ENCODE data around the gene FOXJ3. TPM values are rescaled to one million over a fixed set of nuclear protein-coding genes. Genes with fewer than 3 reads are reported as not detected.

Gene FOXJ3
- total and polyA plus RNA-seq, 10 donors = 8.9 to 85.8 (median 57.3) TPM

DNA sequence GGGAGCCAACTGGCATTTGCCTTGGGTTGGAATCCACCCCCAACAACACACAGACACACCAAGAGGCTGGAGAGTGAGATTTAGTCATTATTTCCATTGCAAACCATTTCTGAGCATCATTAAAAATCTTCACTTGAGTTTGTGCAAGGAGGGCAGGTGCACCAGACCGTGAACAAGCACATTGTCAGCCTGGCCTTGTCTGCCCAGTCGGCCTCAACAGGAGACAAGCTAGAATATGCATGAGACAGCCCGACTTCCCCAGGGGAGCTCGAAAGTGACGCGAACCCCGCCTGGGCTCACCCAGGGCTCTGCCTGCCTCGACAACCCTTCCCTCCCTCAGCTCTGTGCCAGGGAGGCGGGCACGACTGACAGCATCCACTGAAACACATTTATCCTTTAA, 197.3 kb downstream of the FOXJ3 start:
- intact Hi-C loops (cut with DNase I; ENCODE audit: low total_unique reads) = no loop called here
- H3K36me3 ChIP-seq = no peaks in the 10 kb centered on the region
- H3K9me3 ChIP-seq = no peaks in the 10 kb centered on the region
- WGBS, 5 donors = 79 to 86% (median 82%) methylated on average over 10 of the region's 10 CpGs
- H3K4me3 ChIP-seq = no peak overlapping the region
- TF ChIP-seq POLR2AphosphoS5 (IDR thresholded peaks at IDR 0.05) (no peak), POLR2A (IDR thresholded peaks at IDR 0.05) (no peak)
- TF ChIP-seq, protein P1, sequence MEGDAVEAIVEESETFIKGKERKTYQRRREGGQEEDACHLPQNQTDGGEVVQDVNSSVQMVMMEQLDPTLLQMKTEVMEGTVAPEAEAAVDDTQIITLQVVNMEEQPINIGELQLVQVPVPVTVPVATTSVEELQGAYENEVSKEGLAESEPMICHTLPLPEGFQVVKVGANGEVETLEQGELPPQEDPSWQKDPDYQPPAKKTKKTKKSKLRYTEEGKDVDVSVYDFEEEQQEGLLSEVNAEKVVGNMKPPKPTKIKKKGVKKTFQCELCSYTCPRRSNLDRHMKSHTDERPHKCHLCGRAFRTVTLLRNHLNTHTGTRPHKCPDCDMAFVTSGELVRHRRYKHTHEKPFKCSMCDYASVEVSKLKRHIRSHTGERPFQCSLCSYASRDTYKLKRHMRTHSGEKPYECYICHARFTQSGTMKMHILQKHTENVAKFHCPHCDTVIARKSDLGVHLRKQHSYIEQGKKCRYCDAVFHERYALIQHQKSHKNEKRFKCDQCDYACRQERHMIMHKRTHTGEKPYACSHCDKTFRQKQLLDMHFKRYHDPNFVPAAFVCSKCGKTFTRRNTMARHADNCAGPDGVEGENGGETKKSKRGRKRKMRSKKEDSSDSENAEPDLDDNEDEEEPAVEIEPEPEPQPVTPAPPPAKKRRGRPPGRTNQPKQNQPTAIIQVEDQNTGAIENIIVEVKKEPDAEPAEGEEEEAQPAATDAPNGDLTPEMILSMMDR (IDR thresholded peaks at IDR 0.05 in 8 of 11, conservative IDR thresholded peaks at IDR 0.05 in 3 of 11) = no peak
- H3K27me3 ChIP-seq (replicated peaks in 1 of 7) = peaks cover 0 to 14% (median 0%) of the 10 kb centered on the region in 7 donors
- no peak overlapping the region for H3K27ac ChIP-seq
- no peak for DNase-seq
- no peaks in the 10 kb centered on the region for H3K4me1 ChIP-seq

DNA sequence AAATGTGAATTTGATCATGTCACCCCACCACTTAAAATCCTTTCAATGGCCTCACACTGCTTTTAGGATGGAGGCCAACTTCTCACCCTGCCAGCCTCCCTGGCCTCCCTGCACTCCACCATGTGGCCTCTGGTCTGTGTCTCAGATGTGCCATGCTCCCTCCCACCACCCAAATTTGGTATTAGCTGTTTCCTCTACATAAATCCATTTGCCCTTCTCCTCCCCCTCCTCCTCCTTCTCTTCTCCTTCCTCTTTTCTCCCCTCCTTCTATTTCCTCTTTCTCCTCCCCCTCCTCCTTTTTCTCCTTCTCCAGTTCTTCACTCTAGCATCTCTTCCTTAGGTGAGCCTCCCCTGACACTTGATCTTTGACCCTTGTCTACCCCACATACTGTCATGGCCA, 198.6 kb downstream of the FOXJ3 start:
- TF ChIP-seq POLR2A (IDR thresholded peaks at IDR 0.05) (no peak), POLR2AphosphoS5 (IDR thresholded peaks at IDR 0.05) (no peak)
- TF ChIP-seq, protein P1 (IDR thresholded peaks at IDR 0.05 in 8 of 11, conservative IDR thresholded peaks at IDR 0.05 in 3 of 11) = no peak
- no peak overlapping the region for H3K27ac ChIP-seq
- no peaks in the 10 kb centered on the region for H3K9me3 ChIP-seq
- peaks cover 0 to 1% (median 0%) of the 10 kb centered on the region in 7 donors for H3K27me3 ChIP-seq (replicated peaks in 1 of 7)
- H3K4me3 ChIP-seq = no peak overlapping the region
- no peak for DNase-seq
- no peaks in the 10 kb centered on the region for H3K36me3 ChIP-seq
- no peaks in the 10 kb centered on the region for H3K4me1 ChIP-seq
- intact Hi-C loops (cut with DNase I; ENCODE audit: low total_unique reads) = no loop called here

DNA sequence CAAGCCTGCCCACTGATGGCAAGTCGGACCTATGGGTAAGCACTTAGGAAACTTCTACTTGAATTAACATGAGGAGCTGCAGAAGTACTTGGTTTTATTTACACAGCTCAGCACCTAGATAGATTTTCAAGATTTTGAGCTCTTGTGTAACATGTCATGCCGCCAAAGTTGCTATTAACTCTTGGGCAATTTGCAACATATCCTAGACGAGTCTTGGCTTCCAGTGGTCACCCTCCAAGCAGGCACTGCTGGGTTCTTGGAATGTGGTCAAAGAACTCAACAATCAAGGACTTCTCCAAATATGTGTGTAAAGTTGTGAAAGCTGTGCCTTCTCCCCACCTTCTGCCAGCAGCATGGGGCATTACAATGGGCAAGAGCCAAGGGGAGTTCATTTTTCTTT, 199.6 kb downstream of the FOXJ3 start:
- no peaks in the 10 kb centered on the region for H3K9me3 ChIP-seq
- 46 to 83% (median 65%) methylated on average over 3 of the region's 3 CpGs for WGBS, 5 donors
- H3K36me3 ChIP-seq = no peaks in the 10 kb centered on the region
- no peak for TF ChIP-seq POLR2AphosphoS5 (IDR thresholded peaks at IDR 0.05)
- TF ChIP-seq, protein P1 (IDR thresholded peaks at IDR 0.05 in 8 of 11, conservative IDR thresholded peaks at IDR 0.05 in 3 of 11) = no peak
- TF ChIP-seq POLR2A (IDR thresholded peaks at IDR 0.05) = no peak
- no peak overlapping the region for H3K27ac ChIP-seq
- intact Hi-C loops (cut with DNase I; ENCODE audit: low total_unique reads) = no loop called here
- no peak overlapping the region for H3K4me3 ChIP-seq
- no peaks in the 10 kb centered on the region for H3K27me3 ChIP-seq (replicated peaks in 1 of 7)
- no peaks in the 10 kb centered on the region for H3K4me1 ChIP-seq
- no peak for DNase-seq

DNA sequence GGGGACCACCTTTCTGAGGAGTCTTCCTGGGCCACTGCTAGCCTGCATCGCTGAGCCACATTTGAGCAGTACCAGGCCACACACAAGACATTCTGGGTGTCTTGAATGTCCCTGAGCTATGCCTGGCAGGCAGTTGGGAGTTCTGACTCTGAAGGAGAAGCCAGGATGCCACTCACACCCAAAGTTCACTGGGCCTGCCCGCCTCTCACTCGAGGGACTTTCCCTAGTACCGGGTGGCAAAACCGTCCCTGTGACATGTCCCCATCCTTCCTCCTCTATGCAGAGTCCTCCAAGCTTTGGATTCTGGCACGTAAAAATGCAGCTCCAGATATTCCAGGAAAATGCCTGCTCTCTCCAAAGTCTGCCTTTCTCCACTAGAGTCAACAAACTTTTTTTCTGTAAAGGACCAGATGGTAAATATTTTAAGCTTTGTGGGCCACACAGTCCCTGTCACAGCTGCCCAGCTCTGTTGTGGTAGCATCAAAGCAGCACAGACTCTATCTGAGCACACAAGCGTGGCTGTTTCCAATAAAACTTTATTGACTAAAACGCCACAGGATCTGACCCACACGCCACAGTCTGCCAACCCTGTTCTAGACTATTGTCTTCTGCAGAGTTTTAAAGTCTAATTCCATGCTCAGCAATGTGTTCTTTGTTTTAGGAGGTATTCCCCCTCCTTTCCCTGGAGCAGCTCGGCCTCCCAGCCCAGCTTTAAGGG, 201.1 kb downstream of the FOXJ3 start:
- no peak overlapping the region for H3K27ac ChIP-seq

More for the DNA sequence above, 201.1 kb downstream of the FOXJ3 start:
- no peak for TF ChIP-seq POLR2A (IDR thresholded peaks at IDR 0.05)
- TF ChIP-seq, protein P1 (IDR thresholded peaks at IDR 0.05 in 8 of 11, conservative IDR thresholded peaks at IDR 0.05 in 3 of 11) = no peak
- TF ChIP-seq POLR2AphosphoS5 (IDR thresholded peaks at IDR 0.05) = no peak
- H3K27me3 ChIP-seq (replicated peaks in 1 of 7) = peaks cover 0 to under 1% (median 0%) of the 10 kb centered on the region in 7 donors
- intact Hi-C loops (cut with DNase I; ENCODE audit: low total_unique reads) = no loop called here
- DNase-seq = no peak
- H3K4me1 ChIP-seq = no peaks in the 10 kb centered on the region
- no peak overlapping the region for H3K4me3 ChIP-seq
- H3K9me3 ChIP-seq = no peaks in the 10 kb centered on the region
- WGBS, 5 donors = 74 to 87% (median 83%) methylated on average over 10 of the region's 10 CpGs
- H3K36me3 ChIP-seq = no peaks in the 10 kb centered on the region

Measured in spleen (tissue), 11 donors.